Measurements from ENCODE around the gene GTF3A.

DNA sequence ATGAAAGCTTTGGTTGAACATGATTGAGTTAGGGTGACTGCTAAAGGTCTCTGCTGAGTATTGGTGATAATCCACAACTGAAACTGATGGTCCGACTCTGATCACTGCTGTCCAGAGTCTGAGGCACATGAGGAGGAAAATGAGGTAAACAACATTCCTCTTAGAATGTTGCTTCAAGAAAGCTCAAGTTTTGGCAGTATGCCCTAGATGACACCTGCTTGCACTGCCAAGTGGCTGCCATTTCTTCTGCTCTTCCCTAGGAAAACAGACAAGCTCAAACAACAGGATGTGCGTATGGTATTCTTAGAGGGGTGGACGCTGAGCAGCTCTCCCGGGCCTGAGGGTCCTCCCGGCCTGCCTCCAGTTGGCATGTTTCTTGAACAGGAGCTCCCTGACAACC, 41.2 kb downstream of the GTF3A start:
- no peak for TF ChIP-seq CTCF (IDR thresholded peaks at IDR 0.05)
- no peak for TF ChIP-seq EP300 (IDR thresholded peaks at IDR 0.05)
